Stimulated activated effector memory CD8-positive, alpha-beta T cell treated with anti-CD3 and anti-CD28 coated beads, Interleukin-12 subunit alpha, Interleukin-12 subunit beta, amount 100 ng/mL, for 72 hours (primary cell): ENCODE results near the gene KPNA6.
"Not testable (repeated sequence)": the region's sequence is repeated elsewhere in the genome, so short reads cannot be mapped to it uniquely, and the experiment has no call there.

ENCODE experiments used
- ATAC-seq: fragments of 150-1000 bp; cut with Tn5 transposase; 2 replicates; pipeline ENCODE4 v1.10.0; 2021
- DNase-seq, 2 donors: peaks; one replicate each; pipeline ENCODE4 v3.0.0; 2021 to 2022; ENCODE audit warnings: low spot score in 2 of 2
- H3K27ac Mint-ChIP-seq: one replicate; pipeline ENCODE4 v1.8.0; 2022; ENCODE audit warnings: mild to moderate bottlenecking, mixed read lengths
- H3K36me3 Mint-ChIP-seq: one replicate; pipeline ENCODE4 v1.8.0; 2022; ENCODE audit warnings: mild to moderate bottlenecking, mixed read lengths
- H3K4me1 Mint-ChIP-seq: one replicate; pipeline ENCODE4 v1.8.0; 2022; ENCODE audit warnings: mixed read lengths
- H3K4me3 Mint-ChIP-seq: one replicate; pipeline ENCODE4 v1.8.0; 2022; ENCODE audit warnings: mild to moderate bottlenecking, mixed read lengths
- H3K9me3 Mint-ChIP-seq: one replicate; pipeline ENCODE4 v1.8.0; 2022; ENCODE audit warnings: mixed read lengths

KPNA6 gene

DNA sequence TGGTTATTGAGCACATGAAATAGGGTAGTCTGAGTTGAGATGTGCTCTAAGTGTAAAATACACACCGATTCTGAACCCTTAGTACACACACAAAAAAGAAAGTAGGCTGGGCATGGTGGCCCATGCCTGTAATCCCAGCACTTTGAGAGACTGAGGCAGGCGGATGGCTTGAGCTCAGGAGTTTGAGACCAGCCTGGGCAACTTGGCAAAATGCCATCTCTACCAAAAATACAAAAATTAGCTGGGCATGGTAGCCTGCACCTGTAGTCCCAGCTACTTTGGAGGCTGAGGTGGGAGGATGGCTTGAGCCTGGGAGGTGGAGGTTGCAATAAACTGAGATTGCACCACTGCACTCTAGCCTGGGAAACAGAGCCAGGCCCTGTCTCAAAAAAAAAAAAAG is 21.5 kb upstream of the KPNA6 start:
- not testable (repeated sequence) for H3K9me3 Mint-ChIP-seq, H3K4me3 Mint-ChIP-seq, H3K4me1 Mint-ChIP-seq, ATAC-seq, H3K27ac Mint-ChIP-seq, DNase-seq
- H3K36me3 Mint-ChIP-seq = peaks cover 85% of the 10 kb centered on the region

DNA sequence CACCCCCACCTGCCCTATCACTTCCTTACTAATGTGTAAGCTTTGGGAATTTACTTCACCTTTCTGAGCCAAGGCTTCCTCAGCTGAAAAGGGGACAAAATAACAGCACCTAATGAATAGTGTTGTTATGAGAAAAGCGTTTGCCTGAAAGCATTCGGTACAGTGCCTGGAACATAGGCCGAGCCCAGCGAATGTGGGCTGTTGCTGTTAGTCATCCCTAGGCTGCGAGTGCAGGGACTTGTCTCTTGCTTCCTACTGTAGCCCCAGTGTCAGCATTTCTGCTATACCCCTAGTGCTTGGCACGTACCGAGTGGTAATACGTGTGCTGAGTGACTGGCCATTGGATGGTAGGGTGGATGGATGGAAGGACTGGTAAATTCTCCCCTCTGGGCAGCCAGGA is 16.7 kb upstream of the KPNA6 start:
- Mint-ChIP-seq H3K27ac (no peak overlapping the region), H3K4me3 (no peak overlapping the region), H3K4me1 (no peaks in the 10 kb centered on the region), H3K36me3 (peaks cover 88% of the 10 kb centered on the region), H3K9me3 (no peaks in the 10 kb centered on the region)
- ATAC-seq = peak; percentile 21
- no peak for DNase-seq

DNA sequence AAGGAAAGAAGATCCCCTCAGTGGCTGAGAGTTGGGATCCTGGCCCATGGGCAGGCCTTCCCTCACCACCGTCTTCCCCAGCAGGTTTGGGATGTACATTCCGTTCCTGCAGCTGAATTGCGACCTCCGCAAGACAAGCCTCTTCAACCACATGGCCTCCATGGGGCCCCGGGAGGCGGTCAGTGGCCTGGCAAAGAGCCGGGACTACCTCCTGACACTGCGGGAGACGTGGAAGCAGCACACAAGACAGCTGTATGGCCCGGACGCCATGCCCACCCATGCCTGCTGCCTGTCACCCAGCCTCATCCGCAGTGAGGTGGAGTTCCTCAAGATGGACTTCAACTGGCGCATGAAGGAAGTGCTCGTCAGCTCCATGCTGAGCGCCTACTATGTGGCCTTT is 16.3 kb upstream of the KPNA6 start:
- Mint-ChIP-seq H3K27ac (no peak overlapping the region), H3K9me3 (no peaks in the 10 kb centered on the region), H3K4me1 (no peaks in the 10 kb centered on the region), H3K36me3 (peaks cover 88% of the 10 kb centered on the region), H3K4me3 (no peak overlapping the region)
- DNase-seq (no peak), ATAC-seq (no peak)

DNA sequence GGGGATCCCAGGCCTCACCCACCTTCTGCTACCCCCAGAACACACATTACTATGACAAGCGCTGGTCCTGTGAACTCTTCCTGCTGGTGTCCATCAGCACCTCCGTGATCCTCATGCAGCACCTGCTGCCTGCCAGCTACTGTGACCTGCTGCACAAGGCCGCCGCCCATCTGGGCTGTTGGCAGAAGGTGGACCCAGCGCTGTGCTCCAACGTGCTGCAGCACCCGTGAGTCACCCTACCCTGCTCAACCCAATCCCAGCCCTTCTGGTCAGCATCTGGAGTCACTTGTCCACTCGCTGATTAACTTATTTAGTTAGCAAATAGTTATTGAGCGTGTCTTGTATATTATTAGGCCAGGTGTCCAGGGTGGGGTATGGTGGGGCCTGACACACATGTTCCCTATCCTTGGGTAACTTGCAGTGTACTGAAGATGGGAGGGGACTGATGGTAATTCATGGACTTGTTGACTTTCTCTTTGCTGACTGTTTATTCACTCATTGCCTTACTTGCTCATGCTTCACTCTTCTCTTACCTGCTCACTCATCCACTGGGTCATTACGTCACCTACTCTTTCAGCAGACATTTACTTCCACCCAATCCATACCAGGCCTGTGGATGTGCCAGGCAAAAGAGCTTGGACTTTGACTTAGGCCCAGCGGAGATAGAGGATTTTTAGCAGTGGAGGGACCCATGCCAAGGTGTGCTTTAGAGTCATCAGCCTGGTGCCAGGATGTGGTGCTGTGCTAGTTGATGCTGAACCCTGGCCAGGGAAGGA is 12.9 kb upstream of the KPNA6 start:
- H3K4me3 Mint-ChIP-seq = no peak overlapping the region
- no peak for ATAC-seq
- no peak for DNase-seq
- H3K9me3 Mint-ChIP-seq = no peaks in the 10 kb centered on the region
- no peaks in the 10 kb centered on the region for H3K4me1 Mint-ChIP-seq
- no peak overlapping the region for H3K27ac Mint-ChIP-seq
- peaks cover 98% of the 10 kb centered on the region for H3K36me3 Mint-ChIP-seq

DNA sequence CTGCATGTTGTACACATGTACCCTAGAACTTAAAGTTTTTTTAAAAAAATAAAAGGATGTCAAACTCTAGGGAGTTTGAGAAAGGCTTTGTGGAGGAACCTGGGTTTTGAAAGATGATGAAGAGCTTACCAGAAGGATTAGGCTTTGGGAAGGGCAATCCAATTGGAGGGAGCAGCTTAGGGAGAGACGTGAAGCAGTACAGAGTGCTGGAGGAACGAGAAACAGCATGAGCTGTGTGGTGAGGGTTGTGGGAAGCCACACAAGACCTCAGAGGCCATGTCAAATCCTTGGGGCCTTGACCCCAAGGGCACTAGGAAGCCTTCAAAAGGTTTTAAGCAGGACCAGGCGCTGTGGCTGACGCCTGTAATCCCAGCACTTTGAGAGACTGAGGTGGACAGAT is 8.4 kb upstream of the KPNA6 start:
- H3K27ac Mint-ChIP-seq = no peak overlapping the region
- H3K36me3 Mint-ChIP-seq = peaks cover 75% of the 10 kb centered on the region
- H3K4me3 Mint-ChIP-seq = no peak overlapping the region
- no peaks in the 10 kb centered on the region for H3K4me1 Mint-ChIP-seq
- ATAC-seq (no peak), DNase-seq (no peak)
- no peaks in the 10 kb centered on the region for H3K9me3 Mint-ChIP-seq

DNA sequence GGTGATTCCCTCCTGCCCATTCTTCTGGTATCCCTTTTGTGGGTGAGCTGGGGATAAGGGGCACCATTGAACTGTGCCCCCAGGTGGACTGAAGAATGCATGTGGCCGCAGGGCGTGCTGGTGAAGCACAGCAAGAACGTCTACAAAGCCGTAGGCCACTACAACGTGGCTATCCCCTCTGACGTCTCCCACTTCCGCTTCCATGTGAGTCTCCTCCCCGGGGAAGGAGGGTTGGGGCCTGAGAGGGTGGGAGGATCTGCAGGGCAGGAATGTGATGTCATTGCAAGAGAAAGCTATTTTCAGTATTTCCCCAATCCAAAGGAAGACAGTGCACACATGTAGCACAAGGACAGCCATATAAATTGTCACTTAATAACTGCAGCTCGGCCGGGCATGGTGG is 7.5 kb upstream of the KPNA6 start:
- Mint-ChIP-seq H3K36me3 (peaks cover 66% of the 10 kb centered on the region), H3K4me1 (no peaks in the 10 kb centered on the region), H3K4me3 (no peak overlapping the region), H3K9me3 (no peaks in the 10 kb centered on the region), H3K27ac (no peak overlapping the region)
- DNase-seq = no peak
- no peak for ATAC-seq

DNA sequence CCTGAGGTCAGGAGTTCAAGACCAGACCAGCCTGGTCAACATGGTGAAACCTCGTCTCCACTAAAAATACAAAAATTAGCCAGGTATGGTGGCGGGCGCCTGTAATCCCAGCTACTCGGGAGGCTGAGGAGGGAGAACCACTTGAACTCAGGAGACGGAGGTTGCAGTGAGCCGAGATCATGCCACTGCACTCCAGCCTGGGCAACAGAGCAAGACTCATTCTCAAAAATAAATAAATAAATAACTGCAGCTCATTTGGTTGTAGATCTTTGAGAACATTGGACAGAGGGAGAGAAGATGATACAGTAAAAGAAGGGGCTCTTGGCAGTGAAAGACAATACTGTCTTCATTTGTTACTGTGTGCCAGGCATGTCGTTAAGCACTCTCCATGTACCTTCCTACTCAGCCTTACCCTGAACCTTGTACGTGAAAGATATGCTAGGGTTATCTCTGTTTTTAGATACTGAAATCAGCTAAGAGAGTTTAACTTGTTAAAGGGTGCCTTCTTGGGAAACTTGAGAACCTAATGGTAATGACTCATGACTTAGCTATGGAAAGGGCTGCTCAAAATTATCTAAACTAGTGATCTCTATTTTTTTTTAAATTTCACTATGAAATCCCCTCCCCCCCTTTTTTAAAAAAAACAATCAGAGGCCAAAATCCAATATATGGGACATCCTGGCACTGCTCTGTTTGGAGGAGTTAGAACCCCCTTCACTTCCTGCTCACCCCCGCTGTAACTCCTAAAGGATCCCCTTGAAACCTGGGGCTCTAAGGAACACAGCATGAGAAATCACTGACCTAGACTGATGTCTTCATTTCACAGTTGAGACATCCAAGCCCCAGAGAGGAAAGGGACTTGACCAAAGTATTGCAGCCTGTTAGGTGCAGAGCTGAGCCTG is 6.8 kb upstream of the KPNA6 start:
- Mint-ChIP-seq H3K4me1 (no peaks in the 10 kb centered on the region), H3K36me3 (peaks cover 59% of the 10 kb centered on the region), H3K9me3 (no peaks in the 10 kb centered on the region), H3K4me3 (no peak overlapping the region), H3K27ac (no peak overlapping the region)
- DNase-seq (no peak), ATAC-seq (no peak)

DNA sequence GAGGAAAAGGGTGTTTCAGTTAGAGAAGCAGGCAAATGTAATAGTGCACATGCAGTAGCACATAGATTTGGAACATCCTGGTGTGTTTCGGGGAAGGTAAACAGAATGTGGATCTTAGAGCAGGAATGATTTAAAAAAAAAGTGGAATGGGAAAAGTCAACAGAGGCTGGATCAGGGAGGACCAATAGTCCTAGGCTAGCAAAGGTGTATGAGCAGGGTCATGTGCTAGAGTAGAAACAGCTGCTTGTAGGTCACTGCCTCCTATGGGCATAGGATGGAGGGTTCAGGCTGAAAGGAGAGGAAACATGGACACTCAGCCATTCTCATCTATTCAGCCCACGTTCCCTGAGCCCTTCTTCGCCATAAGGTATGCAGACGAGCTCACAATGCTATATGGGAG is 3.7 kb upstream of the KPNA6 start:
- Mint-ChIP-seq H3K27ac (no peak overlapping the region), H3K9me3 (no peaks in the 10 kb centered on the region)

DNA sequence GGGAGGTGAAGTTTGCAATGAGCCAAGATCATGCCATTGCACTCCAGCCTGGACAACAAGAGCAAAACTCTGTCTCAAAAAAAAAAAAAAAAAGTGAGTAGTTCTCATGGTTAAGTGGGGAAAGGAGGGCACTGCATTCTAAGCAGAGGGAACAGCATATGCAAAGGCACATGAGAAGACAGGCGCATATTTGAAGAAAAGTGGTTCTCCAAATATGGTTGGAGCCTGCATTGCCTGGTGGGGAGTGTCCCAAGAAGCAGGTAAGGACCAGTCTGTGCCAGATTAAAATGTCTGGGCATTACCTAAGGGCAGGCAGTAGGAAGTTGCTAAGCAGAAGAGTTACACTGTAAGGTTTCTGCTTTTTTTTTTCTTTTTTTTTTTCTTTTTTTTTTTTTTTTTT is 2.5 kb upstream of the KPNA6 start:
- H3K9me3 Mint-ChIP-seq = no peaks in the 10 kb centered on the region
- H3K4me3 Mint-ChIP-seq = no peak overlapping the region
- peaks cover 16% of the 10 kb centered on the region for H3K4me1 Mint-ChIP-seq
- DNase-seq = no peak
- ATAC-seq = no peak
- peaks cover 34% of the 10 kb centered on the region for H3K36me3 Mint-ChIP-seq
- H3K27ac Mint-ChIP-seq = peak overlapping the region; percentile 33

More for the DNA sequence above, 3.7 kb upstream of the KPNA6 start:
- ATAC-seq (no peak), DNase-seq (no peak)
- H3K36me3 Mint-ChIP-seq = peaks cover 42% of the 10 kb centered on the region
- no peak overlapping the region for H3K4me3 Mint-ChIP-seq
- peaks cover 7% of the 10 kb centered on the region for H3K4me1 Mint-ChIP-seq

DNA sequence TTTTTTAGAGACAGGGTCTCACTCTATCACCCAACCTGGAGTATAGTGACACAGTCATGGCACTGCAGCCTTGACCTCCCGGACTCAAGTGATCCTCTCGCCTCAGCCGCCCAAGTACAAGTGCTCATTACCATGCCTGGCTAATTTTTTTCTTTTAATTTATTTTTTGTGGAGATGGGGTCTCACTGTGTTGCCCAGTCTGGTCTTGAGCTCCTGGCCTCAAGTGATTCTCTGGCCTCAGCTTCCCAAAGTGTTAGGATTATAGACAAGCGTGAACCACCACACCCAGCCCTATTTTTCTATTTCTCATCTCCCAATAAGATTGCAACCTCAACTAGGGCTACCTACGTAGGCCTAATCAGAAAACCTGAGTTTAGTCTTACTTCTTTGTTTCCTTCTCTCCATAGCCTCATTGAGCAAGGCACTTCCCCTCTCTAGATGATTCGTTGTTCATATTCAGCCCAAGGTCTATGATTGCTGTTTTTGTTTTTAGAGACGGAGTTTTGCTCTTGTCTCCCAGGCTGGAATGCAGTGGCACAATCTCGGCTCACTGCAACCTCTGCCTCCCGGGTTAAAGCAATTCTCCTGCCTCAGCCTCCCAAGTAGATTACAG is 1.1 kb upstream of the KPNA6 start:
- DNase-seq = no peak
- H3K4me1 Mint-ChIP-seq = peaks cover 30% of the 10 kb centered on the region
- ATAC-seq = no peak
- H3K36me3 Mint-ChIP-seq = peaks cover 22% of the 10 kb centered on the region
- no peaks in the 10 kb centered on the region for H3K9me3 Mint-ChIP-seq
- peak overlapping the region; percentile 96 for H3K4me3 Mint-ChIP-seq
- H3K27ac Mint-ChIP-seq = peak overlapping the region; percentile 97

DNA sequence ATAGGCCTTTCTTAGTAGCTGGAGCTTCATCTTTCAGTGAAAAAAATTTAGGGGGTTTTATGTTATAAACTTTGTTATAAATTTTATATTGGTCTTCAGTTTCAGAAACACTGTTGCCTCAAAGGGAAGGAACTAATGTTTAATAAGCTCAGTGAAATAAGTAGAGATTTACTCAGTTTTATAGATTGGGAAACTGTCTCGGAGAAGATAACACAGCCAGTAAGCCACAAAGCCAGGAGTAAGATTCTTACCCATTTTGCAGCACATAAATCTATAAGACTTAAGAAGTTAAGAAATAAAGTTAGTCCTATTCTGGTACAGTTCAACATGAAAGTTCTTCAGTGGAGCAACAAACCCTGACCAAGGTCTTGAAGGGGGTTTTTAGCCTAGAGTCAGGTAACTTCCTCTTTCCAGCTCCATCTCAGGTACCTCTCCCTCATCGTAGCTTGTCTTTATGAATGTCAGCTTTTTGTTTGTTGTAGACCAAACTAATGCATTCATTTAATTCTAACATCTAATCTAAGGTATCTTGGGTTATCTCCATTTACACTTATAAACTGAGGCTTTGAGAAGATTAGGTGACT is 3.3 kb downstream of the KPNA6 start:
- Mint-ChIP-seq H3K36me3 (peaks cover 26% of the 10 kb centered on the region), H3K4me1 (peaks cover 52% of the 10 kb centered on the region), H3K27ac (peak overlapping the region; percentile 97), H3K4me3 (no peak overlapping the region), H3K9me3 (no peaks in the 10 kb centered on the region)
- ATAC-seq (no peak), DNase-seq (no peak)

DNA sequence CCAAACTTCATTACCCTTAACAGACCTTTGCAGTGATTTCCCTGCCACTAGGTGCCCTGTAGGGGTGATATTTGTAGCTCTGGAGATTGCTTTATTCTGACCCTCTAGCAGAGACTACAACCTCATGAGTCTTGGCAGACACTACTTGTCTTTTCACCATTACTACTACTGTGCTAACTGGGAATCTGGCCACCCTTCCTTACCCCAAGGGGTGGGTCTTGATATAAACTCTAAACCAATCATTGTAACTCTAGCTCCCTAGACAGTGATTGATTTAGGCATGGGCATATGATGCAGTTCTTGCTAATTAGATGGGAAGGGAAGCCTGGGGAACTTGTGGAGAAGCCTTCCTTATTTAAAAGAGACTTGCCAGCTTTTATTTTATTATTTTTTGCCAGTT is 3.9 kb downstream of the KPNA6 start:
- no peak for DNase-seq

DNA sequence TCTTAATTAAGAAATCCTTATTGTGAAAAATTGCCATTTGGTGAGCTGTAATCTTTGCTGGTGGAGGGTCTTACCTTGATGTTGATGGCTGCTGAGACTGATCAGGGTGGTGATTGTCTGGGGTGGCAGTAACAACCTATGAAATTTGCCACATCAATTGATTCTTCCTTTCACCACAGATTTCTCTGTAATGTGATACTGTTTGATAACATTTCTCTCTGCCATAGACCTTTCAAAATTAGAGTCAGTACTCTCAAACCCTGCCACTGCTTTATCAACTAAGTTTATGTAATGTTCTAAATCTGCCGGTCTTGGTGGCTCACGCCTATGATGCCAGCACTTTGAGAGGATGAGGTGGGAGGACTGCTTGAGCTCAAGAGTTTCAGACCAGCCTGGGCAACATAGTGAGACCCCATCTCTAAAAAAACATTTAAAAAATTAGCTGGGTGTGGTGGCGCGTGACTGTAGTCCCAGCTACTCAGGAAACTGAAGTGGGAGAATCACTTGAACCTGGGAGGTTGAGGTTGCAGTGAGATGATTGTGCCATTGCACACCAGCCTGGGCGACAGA is 5.0 kb downstream of the KPNA6 start:
- no peaks in the 10 kb centered on the region for H3K9me3 Mint-ChIP-seq
- ATAC-seq (no peak), DNase-seq (no peak)
- H3K4me3 Mint-ChIP-seq = no peak overlapping the region
- peak overlapping the region; percentile 58 for H3K27ac Mint-ChIP-seq
- peaks cover 55% of the 10 kb centered on the region for H3K4me1 Mint-ChIP-seq
- H3K36me3 Mint-ChIP-seq = peaks cover 35% of the 10 kb centered on the region

More for the DNA sequence above, 3.9 kb downstream of the KPNA6 start:
- Mint-ChIP-seq H3K27ac (peak overlapping the region; percentile 48), H3K9me3 (no peaks in the 10 kb centered on the region), H3K4me3 (no peak overlapping the region), H3K4me1 (peaks cover 56% of the 10 kb centered on the region), H3K36me3 (peaks cover 32% of the 10 kb centered on the region)
- ATAC-seq = no peak

DNA sequence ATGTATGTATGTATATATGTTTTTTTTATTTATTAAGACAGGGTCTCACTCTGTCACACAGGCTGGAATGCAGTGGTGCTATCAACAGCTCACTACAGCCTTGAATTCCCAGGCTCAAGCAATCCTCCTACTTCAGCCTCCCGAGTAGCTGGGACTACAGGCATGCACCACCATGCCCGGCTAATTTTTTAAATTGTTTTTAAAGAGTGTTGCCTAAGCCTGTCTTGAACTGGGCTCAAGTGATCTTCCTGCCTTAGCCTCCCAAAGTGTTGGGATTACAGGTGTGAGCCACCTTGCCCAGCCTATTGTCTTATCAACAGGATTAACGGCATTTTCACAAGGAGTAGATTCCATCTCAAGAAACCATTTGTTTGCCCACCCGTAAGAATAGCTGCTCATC is 5.6 kb downstream of the KPNA6 start:
- H3K27ac Mint-ChIP-seq = peak overlapping the region; percentile 43
- ATAC-seq, H3K4me3 Mint-ChIP-seq, H3K9me3 Mint-ChIP-seq, DNase-seq: not testable (repeated sequence)
- peaks cover 60% of the 10 kb centered on the region for H3K4me1 Mint-ChIP-seq
- peaks cover 35% of the 10 kb centered on the region for H3K36me3 Mint-ChIP-seq

DNA sequence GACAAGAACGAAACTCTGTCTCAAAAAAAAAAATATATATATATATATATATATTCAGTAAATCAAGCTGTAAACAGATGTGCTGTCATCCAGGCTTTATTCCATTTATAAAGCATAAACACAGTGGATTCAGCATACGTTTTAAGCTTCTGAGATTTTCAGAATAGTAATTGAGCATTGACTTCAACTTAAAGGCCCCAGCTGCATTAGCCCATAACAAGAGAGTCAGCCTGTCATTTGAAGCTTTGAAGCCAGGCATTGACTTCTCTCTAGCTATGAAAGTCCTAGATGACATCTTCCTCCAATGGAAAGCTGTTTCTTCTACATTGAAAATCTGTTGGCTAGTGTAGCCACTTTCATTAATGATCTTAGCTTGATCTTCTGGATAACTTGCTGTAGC is 6.6 kb downstream of the KPNA6 start:
- Mint-ChIP-seq H3K27ac (no peak overlapping the region), H3K36me3 (peaks cover 32% of the 10 kb centered on the region), H3K4me1 (peaks cover 57% of the 10 kb centered on the region), H3K9me3 (no peaks in the 10 kb centered on the region), H3K4me3 (no peak overlapping the region)
- ATAC-seq (no peak), DNase-seq (no peak)
